ENCODE results near the gene DUSP28. TPM values are rescaled to one million over a fixed set of nuclear protein-coding genes. Genes with fewer than 3 reads are reported as not detected.

DUSP28 gene
- total RNA-seq, 1 experiment from 2014 or later, result 10.7 TPM

GRCh38 chr2:240586919-240587800 lies 27.0 kb downstream of the DUSP28 start:
- peak overlapping the region; percentile 98 to 100 for H3K4me3 ChIP-seq (ENCODE audit: low read depth in 2 of 2, low read length in 2 of 2)
- no peak for DNase-seq (ENCODE audit: low read depth, low spot score)
- peaks cover 30% of the 10 kb centered on the region for H3K4me1 ChIP-seq (ENCODE audit: control insufficient read depth, insufficient read depth, low read length)
- no peaks in the 10 kb centered on the region for H3K27me3 ChIP-seq (ENCODE audit: control insufficient read depth, insufficient read depth, low read length)
- ATAC-seq, result peak; percentile 44
- BruUV-seq (replicated peaks), result no TSS peak
- intact Hi-C loops (cut with micrococcal nuclease; ENCODE audit: unreplicated experiment), result no loop called here
- ChIA-PET CTCF (interaction anchor here (0.6 to 0.9 kb wide), 2 partner anchors 22 to 728 kb away, joined by 4 to 9 read pairs; partner anchors contain the start of genes HDLBP and SEPTIN2), POLR2A (interaction anchor here (0.6 kb wide), 2 partner anchors 29 to 522 kb away, joined by 4 to 9 read pairs; partner anchors contain the start of gene ANKMY1)
- peaks cover 5% of the 10 kb centered on the region; the same call in 1 of the 2 replicates for H3K36me3 ChIP-seq (ENCODE audit: control insufficient read depth, insufficient read depth, low read length)
- H3K9me3 ChIP-seq (ENCODE audit: control insufficient read depth, insufficient read depth, low read depth, low read length), result no peaks in the 10 kb centered on the region; the same call in 1 of the 2 replicates
- in situ Hi-C loops (cut with HindIII; ENCODE audit: low pct_unique_long_range_greater_than_20kb, low sequenced_read_pairs), result no loop called here
- H3K27ac ChIP-seq (ENCODE audit: low read length), result peak overlapping the region; percentile 84
- peak; percentile 25; the same call in 1 of the 2 replicates for TF ChIP-seq SIN3A (IDR thresholded peaks at IDR 0.05; ENCODE audit: borderline replicate concordance, insufficient read depth, low read depth, low read length)
- TF ChIP-seq REST (IDR thresholded peaks at IDR 0.05; ENCODE audit: insufficient read depth in 1 of 2, low read depth in 2 of 2, low read length in 1 of 2), result no peak
- no peak for TF ChIP-seq CTCF (IDR thresholded peaks at IDR 0.05)

GRCh38 chr2:240588006-240588655 lies 28.0 kb downstream of the DUSP28 start:
- CTCF ChIA-PET, result no interaction called here
- POLR2A ChIA-PET, result interaction anchor here (0.6 to 0.7 kb wide), 2 partner anchors 132 to 521 kb away, joined by 3 to 9 read pairs; no protein-coding TSS in a partner anchor
- no peak for TF ChIP-seq CTCF (IDR thresholded peaks at IDR 0.05)
- no peak for TF ChIP-seq POLR2AphosphoS5 (IDR thresholded peaks at IDR 0.05; ENCODE audit: low read depth, low read length)
- TF ChIP-seq REST (IDR thresholded peaks at IDR 0.05; ENCODE audit: insufficient read depth in 1 of 2, low read depth in 2 of 2, low read length in 1 of 2), result no peak
- TF ChIP-seq SIN3A (IDR thresholded peaks at IDR 0.05; ENCODE audit: borderline replicate concordance, insufficient read depth, low read depth, low read length), result no peak
- no peak for TF ChIP-seq TCF7L2 (IDR thresholded peaks at IDR 0.05; ENCODE audit: low read depth, low read length)
- intact Hi-C loops (cut with micrococcal nuclease; ENCODE audit: unreplicated experiment) (no loop called here), in situ Hi-C loops (cut with HindIII; ENCODE audit: low pct_unique_long_range_greater_than_20kb, low sequenced_read_pairs) (no loop called here)
- DNase-seq (ENCODE audit: low read depth, low spot score) (no peak), ATAC-seq (no peak)
- Histone ChIP-seq H3K27ac (ENCODE audit: low read length) (no peak overlapping the region), H3K27me3 (ENCODE audit: control insufficient read depth, insufficient read depth, low read length) (no peaks in the 10 kb centered on the region), H3K4me1 (ENCODE audit: control insufficient read depth, insufficient read depth, low read length) (peaks cover 27% of the 10 kb centered on the region), H3K36me3 (ENCODE audit: control insufficient read depth, insufficient read depth, low read length) (peaks cover 5% of the 10 kb centered on the region; the same call in 1 of the 2 replicates), H3K9me3 (ENCODE audit: control insufficient read depth, insufficient read depth, low read depth, low read length) (no peaks in the 10 kb centered on the region), H3K4me3 (ENCODE audit: low read depth in 2 of 2, low read length in 2 of 2) (peak overlapping the region; percentile 98 to 100)
- TSS peak; percentile 87 for BruUV-seq (replicated peaks)

All from Panc1 (cell line).